ENCODE data around the gene PRLR.

GRCh38 chr5:35153375-35153932, 76.8 kb downstream of the PRLR start:
- TF ChIP-seq CTCF (IDR thresholded peaks at IDR 0.05) (no peak), POLR2A (IDR thresholded peaks at IDR 0.05) (no peak)

All from uterus (tissue), 2 donors.